Central memory CD8-positive, alpha-beta T cell (primary cell): ENCODE measurements around the gene PRKACG.
A peak's percentile ranks its signal among the peaks of the same experiment; 100 is the strongest.
"Not testable (repeated sequence)": the region's sequence is repeated elsewhere in the genome, so short reads cannot be mapped to it uniquely, and the experiment has no call there.

Experiments used
- ATAC-seq: fragments of 150-1000 bp; cut with Tn5 transposase; replicated peaks from 2 replicates; pipeline ENCODE4 v1.10.0; 2022; ENCODE audit warnings: mild to moderate bottlenecking, moderate FRiP score, moderate number of reproducible peaks; ENCODE audit not compliant: poor library complexity, severe bottlenecking; ENCODE audit errors: extremely low read depth
- DNase-seq, 2 donors: peaks; one replicate each; pipeline ENCODE4 v3.0.0; 2021; ENCODE audit warnings: low spot score in 2 of 2
- H3K27ac Mint-ChIP-seq: one replicate; pipeline ENCODE4 v1.8.0; 2022; ENCODE audit warnings: low read depth, mild to moderate bottlenecking, moderate library complexity, mixed read lengths
- H3K27me3 Mint-ChIP-seq: one replicate; pipeline ENCODE4 v1.8.0; 2022; ENCODE audit warnings: mixed read lengths
- H3K36me3 Mint-ChIP-seq: one replicate; pipeline ENCODE4 v1.8.0; 2022; ENCODE audit warnings: mild to moderate bottlenecking, moderate library complexity, mixed read lengths; ENCODE audit not compliant: insufficient read depth
- H3K4me1 Mint-ChIP-seq: one replicate; pipeline ENCODE4 v1.8.0; 2022; ENCODE audit warnings: mixed read lengths
- H3K4me3 Mint-ChIP-seq: one replicate; pipeline ENCODE4 v1.8.0; 2022; ENCODE audit warnings: mild to moderate bottlenecking, moderate library complexity, mixed read lengths
- H3K9me3 Mint-ChIP-seq: one replicate; pipeline ENCODE4 v1.8.0; 2022; ENCODE audit warnings: mixed read lengths

PRKACG gene

DNA sequence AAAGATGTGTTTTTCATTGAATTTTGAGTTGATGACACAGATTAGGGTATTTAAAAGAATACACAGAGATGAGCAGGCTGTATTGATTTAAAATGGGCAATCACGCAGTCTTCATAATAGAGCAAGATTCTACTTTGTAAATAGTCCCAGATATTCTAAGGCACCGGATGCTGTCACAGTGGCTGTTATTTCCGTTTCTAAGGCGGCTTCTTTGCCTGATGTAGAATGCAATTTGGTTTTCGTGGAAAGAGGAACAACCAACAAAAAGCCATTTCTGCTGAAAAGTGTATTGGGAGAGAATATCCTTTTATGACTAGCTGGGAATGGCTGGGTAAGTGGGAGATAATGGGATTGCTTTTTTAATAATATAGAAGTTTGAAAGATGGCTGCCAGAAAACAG lies 17.5 kb downstream of the PRKACG start:
- no peak for DNase-seq
- Mint-ChIP-seq H3K4me3 (peak overlapping the region; percentile 36), H3K27ac (peak overlapping the region; percentile 34), H3K27me3 (peaks cover 4% of the 10 kb centered on the region), H3K4me1 (peaks cover 12% of the 10 kb centered on the region), H3K36me3 (no peaks in the 10 kb centered on the region), H3K9me3 (no peaks in the 10 kb centered on the region)
- no peak for ATAC-seq

DNA sequence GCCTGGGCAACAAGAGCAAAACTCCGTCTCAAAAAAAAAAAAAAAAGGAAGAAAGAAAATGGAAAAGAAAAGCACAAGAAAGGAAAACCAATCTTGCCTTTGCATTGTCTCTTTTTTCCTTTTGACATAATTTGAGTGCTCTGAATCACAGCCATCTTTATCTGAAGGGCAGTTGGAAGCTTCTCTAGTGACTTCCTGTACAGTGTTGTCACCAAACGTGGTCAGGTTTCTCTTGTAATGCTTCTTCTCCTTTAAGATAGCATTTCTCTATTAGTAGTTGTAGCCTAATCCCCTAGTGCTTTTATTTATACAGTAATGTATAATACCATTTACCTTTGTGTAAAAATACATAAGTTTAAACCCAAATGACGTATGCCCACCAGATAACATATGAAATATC lies 18.1 kb downstream of the PRKACG start:
- no peaks in the 10 kb centered on the region for H3K36me3 Mint-ChIP-seq
- ATAC-seq = no peak
- H3K27me3 Mint-ChIP-seq = no peaks in the 10 kb centered on the region

DNA sequence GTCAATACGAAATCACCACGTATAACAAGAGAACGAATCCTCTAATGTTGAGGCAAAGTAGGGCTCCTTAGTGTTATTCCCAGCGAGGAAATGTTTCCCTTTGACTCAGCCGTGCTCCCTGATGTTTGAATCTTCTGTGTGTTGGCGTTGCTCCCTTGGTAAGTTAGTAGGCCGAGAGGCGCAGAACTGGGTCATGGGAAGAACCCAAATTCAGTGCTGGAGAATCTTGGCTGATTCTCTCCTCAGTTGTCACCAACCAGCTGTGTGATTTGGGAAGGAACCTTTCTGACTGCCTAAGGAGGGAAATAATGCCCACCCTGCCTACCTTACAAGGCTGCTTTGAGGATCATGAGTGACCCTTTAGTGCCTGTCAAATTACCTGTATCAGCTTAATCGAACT lies 22.5 kb downstream of the PRKACG start:
- ATAC-seq (no peak), DNase-seq (no peak)
- Mint-ChIP-seq H3K36me3 (no peaks in the 10 kb centered on the region), H3K4me3 (no peak overlapping the region), H3K27ac (no peak overlapping the region), H3K9me3 (no peaks in the 10 kb centered on the region), H3K4me1 (peaks cover 5% of the 10 kb centered on the region), H3K27me3 (no peaks in the 10 kb centered on the region)

More for the DNA sequence above, 18.1 kb downstream of the PRKACG start:
- DNase-seq = no peak
- peaks cover 12% of the 10 kb centered on the region for H3K4me1 Mint-ChIP-seq
- H3K27ac Mint-ChIP-seq = no peak overlapping the region
- no peak overlapping the region for H3K4me3 Mint-ChIP-seq
- no peaks in the 10 kb centered on the region for H3K9me3 Mint-ChIP-seq

DNA sequence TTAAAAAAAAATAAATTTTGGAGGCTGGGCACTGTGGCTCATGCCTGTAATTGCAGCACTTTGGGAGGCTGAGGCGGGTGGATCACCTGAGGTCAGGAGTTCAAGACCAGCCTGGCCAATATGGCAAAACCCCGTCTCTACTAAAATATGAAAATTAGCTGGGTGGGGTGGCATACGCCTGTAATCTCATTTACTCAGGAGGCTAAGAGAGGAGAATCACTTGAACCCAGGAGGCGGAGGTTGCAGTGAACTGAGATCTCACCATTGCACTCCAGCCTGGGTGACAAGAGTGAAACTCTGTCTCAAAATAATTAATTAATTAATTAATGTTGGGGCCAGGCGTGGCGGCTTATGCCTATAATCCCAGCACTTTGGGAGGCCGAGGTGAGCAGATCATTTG lies 27.0 kb downstream of the PRKACG start:
- ATAC-seq, H3K27ac Mint-ChIP-seq, H3K27me3 Mint-ChIP-seq, H3K9me3 Mint-ChIP-seq, H3K4me1 Mint-ChIP-seq, H3K4me3 Mint-ChIP-seq, H3K36me3 Mint-ChIP-seq, DNase-seq: not testable (repeated sequence)

DNA sequence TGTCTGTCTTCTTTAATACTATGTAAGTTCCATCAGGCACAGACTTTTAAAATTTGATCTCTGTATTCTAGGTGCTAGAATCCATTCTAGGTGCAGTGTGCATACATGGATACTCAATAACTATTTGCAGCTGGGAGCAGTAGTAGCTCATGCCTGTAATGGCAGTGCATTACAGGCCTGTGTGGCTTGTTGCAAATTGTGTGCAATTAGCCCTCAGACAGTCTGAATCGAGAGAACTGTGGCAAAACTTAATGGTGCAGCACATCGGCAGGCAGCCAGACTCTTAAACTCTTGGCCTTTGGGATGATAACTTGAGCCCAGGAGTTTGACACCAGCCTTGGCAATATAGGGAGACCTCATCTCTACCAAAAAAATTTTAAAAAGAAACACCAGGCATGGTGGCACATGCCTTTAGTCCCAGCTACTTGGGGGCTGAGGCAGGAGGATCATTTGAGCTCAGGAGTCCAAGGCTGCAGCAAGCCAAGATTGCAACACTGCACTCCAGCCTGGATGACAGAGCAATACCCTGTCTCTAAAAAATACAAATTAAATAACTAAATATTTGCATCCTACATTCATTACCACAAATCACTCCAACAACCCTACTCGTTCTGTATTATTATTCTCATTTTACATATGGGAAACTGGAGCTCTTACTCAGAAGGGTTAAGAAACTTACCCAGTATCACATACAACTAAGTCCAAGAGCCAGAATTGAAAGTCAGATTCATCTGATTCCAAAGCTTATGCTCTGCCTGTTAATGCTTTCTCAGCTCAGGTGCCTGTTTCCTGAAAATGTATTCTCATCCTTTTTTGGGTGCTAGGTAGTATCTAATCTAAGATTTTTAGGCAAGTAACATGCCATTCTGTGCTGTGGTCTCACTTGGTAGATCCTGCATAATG lies 30.1 kb downstream of the PRKACG start:
- ATAC-seq (no peak), DNase-seq (no peak)
- no peaks in the 10 kb centered on the region for H3K27me3 Mint-ChIP-seq
- H3K4me1 Mint-ChIP-seq = peaks cover 12% of the 10 kb centered on the region
- no peaks in the 10 kb centered on the region for H3K9me3 Mint-ChIP-seq
- no peak overlapping the region for H3K27ac Mint-ChIP-seq
- H3K36me3 Mint-ChIP-seq = no peaks in the 10 kb centered on the region
- H3K4me3 Mint-ChIP-seq = no peak overlapping the region

DNA sequence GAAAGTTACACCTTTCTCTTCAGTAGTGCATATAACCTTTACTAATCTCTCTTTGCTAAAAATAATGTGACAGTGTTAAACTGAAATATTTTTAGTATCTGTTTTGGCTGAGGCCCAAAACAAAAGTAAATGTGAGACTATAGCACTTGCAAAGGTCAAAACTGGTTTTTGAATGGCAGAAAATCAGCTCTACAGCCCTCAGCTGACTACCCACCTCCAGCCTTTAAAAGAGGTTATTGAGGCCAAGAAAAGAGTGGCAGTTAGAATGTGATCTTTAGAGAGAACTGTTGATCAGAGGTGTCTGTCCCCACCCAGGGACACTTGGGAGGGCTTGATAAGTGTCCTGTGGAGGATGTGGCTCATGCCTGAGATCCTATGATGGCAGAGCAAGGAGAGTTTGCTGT lies 30.9 kb downstream of the PRKACG start:
- Mint-ChIP-seq H3K27ac (no peak overlapping the region), H3K9me3 (no peaks in the 10 kb centered on the region), H3K4me1 (peaks cover 12% of the 10 kb centered on the region), H3K36me3 (no peaks in the 10 kb centered on the region), H3K4me3 (no peak overlapping the region), H3K27me3 (no peaks in the 10 kb centered on the region)
- ATAC-seq = no peak
- no peak for DNase-seq

DNA sequence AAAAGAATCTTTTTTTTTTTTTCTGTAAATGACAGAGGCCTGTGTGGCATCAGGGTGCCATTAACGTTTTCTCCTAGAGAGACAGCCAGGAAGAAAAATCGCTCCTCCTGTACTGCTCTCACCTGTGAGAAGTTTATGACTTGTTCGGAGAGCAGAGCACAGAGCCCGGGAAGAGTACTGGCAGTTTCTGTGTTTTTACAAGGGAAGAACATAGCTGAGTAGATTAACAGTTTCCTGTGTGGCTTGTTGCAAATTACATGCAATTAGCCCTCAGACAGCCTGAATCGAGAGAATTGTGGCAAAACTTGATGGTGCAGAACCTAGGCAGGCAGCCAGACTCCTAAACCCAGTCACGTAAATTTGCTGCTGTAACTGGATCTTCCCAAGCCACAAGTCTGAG lies 32.1 kb downstream of the PRKACG start:
- Mint-ChIP-seq H3K4me3 (no peak overlapping the region), H3K4me1 (peaks cover 12% of the 10 kb centered on the region)

DNA sequence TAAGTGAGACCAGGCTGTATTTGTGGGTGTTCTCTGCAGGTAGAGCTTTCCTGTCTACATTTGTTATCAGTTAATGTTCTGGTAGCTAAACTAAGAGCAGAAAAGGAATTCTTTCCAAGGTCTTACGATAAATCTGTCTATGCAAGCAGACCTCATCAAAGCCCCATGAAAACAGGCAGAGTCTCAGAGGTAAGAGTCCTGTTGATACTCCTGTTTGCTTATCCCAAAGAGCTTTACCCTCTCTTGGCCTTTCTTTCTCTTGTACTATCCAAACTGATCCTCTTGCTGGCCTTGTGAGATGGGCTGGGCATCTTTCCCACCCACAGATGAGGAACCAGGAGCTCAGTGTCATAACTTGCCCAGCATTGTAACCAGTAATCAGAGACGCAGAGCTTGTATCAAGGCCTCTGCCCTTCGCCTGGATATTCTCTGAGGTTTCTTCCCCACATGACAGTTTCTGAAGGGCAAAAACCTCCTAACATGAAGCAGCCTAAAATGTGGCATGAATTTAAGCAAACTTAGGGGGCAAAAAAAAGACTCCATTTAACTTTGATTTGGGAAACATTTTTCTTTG lies 33.5 kb downstream of the PRKACG start:
- DNase-seq (no peak), ATAC-seq (no peak)
- H3K9me3 Mint-ChIP-seq = no peaks in the 10 kb centered on the region
- H3K4me1 Mint-ChIP-seq = peaks cover 12% of the 10 kb centered on the region
- H3K4me3 Mint-ChIP-seq = no peak overlapping the region
- no peak overlapping the region for H3K27ac Mint-ChIP-seq
- no peaks in the 10 kb centered on the region for H3K27me3 Mint-ChIP-seq
- H3K36me3 Mint-ChIP-seq = no peaks in the 10 kb centered on the region

More for the DNA sequence above, 32.1 kb downstream of the PRKACG start:
- no peak overlapping the region for H3K27ac Mint-ChIP-seq
- H3K36me3 Mint-ChIP-seq = no peaks in the 10 kb centered on the region
- H3K9me3 Mint-ChIP-seq = no peaks in the 10 kb centered on the region
- no peaks in the 10 kb centered on the region for H3K27me3 Mint-ChIP-seq
- no peak for ATAC-seq
- DNase-seq = no peak

DNA sequence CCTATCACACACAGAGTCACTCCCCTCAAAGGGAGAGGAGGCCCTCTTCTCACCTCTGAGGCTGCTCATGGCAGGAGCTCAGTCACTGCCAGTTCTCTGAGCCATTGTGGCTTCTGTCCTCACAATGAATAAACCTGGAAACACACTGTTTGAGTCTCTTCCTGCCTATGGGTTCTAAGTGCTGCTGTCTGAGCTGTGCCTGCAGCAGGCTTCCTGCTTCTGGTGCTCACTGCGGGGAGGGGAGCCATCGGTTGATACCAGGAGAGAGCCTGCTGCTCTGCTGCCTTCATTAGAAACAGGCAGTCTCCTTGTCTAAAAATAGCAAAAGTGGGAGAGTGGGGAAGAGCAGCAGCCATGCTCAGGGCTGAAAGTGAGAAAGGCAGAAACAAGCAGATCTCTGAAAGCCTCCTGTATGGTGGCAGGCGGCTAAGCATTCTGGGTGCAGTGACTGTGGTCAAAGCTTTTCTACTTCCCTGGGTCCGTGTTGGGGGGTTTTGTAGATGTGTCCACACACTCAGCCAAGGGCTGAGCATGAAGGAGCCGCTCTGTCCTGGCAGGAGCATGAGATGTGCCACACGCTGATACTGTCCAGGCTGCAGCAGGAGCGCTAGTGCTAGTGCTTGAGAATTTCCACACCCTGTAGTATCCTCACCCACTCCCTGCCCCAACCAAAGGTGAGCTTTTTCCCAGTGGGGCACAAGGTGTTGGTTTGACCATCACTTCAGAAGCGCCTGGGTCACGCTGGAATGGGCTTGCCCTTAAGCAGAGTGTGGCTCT lies 34.2 kb downstream of the PRKACG start:
- no peaks in the 10 kb centered on the region for H3K36me3 Mint-ChIP-seq
- no peaks in the 10 kb centered on the region for H3K9me3 Mint-ChIP-seq
- ATAC-seq = peak; percentile 60
- no peaks in the 10 kb centered on the region for H3K27me3 Mint-ChIP-seq
- H3K27ac Mint-ChIP-seq = peak overlapping the region; percentile 49
- peak overlapping the region; percentile 6 for H3K4me3 Mint-ChIP-seq
- peaks cover 12% of the 10 kb centered on the region for H3K4me1 Mint-ChIP-seq
- DNase-seq = no peak

DNA sequence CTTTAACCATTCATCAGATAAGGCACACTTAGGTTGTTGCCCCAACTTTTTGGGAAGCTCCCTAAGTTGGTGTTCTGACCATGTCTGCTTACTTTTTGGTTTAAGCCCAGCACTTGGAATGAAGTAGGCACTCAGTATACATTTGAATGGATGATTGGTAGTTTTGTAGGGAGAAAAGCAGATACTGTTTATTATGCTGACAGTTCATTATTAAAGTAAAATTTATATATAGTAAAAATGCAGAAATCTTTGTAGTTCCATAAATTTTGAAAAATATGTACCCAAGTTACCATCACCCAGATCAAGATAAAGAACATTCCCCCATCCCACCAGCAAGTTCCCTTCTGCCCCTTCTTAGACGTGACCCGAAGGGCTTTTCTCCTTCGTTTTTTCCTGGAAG lies 35.4 kb downstream of the PRKACG start:
- no peak overlapping the region for H3K27ac Mint-ChIP-seq
- ATAC-seq (no peak), DNase-seq (no peak)
- H3K9me3 Mint-ChIP-seq = no peaks in the 10 kb centered on the region
- no peaks in the 10 kb centered on the region for H3K27me3 Mint-ChIP-seq
- H3K36me3 Mint-ChIP-seq = no peaks in the 10 kb centered on the region
- no peak overlapping the region for H3K4me3 Mint-ChIP-seq
- H3K4me1 Mint-ChIP-seq = peaks cover 17% of the 10 kb centered on the region

DNA sequence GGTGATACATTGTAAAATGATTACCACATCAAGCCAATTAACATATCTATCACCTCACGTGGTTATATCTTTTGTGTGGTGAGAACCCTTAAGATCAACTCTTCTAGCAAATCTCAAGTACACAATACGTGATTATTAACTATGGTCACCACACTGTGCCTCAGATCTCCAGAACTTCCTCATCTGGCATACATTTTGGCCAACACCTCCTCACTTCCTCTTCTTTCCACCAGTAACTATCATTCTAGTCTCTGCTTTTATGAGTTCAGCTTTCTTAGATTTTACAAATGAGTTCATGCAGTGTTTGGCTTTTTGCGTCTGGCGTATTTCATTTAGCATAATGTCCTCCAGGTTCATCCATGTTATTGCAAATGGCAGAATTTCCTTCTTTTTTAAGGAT lies 35.8 kb downstream of the PRKACG start:
- peaks cover 17% of the 10 kb centered on the region for H3K4me1 Mint-ChIP-seq
- no peak for DNase-seq
- H3K27ac Mint-ChIP-seq = no peak overlapping the region
- no peaks in the 10 kb centered on the region for H3K27me3 Mint-ChIP-seq
- ATAC-seq = no peak
- no peak overlapping the region for H3K4me3 Mint-ChIP-seq
- H3K9me3 Mint-ChIP-seq = no peaks in the 10 kb centered on the region
- H3K36me3 Mint-ChIP-seq = no peaks in the 10 kb centered on the region

DNA sequence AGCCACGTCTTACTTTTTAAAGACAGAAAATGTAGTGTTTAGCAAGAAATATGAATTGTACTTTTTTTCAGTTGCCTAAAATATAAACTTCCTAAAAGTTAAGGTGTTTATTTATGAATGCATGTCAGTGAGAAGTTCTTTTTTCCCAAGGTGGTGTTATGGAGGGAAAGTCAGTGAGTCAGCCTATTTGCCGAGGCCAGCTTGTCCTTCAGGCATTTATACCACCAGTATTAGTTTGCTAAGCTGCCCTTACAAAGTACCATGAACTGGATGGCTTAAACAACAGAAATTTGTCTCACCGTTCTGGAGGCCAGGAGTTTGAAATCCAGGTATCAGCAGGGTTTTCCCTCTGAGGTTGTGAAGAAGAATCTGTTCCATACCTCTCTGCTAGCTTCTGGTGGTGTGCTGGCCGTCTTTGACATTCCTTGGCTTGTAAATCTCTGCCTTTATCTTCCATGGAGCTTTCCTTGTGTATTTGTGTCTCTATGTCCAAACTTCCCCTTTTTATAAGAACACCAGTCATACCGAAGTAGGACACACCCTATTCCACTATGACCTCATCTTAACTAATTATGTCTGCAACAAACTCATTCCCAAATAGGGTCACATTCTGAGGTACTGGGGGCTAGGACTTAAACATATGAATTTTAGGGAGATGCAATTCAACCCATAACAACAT lies 38.4 kb downstream of the PRKACG start:
- Mint-ChIP-seq H3K4me1 (peaks cover 12% of the 10 kb centered on the region), H3K4me3 (no peak overlapping the region), H3K9me3 (no peaks in the 10 kb centered on the region), H3K27ac (no peak overlapping the region), H3K36me3 (no peaks in the 10 kb centered on the region), H3K27me3 (no peaks in the 10 kb centered on the region)
- no peak for ATAC-seq
- no peak for DNase-seq
